Brain microvascular endothelial cell (primary cell): ENCODE results near the gene CD28.

Experiments
- DNase-seq: peaks from one replicate; pipeline ENCODE4 v3.0.0-alpha.2; 2020
- H3K27ac ChIP-seq: fragments of 250-450 bp; sonication (Bioruptor Pico); 2 replicates; pipeline ENCODE4 v1.5.1; 2020; ENCODE audit warnings: mild to moderate bottlenecking, moderate library complexity
- H3K27me3 ChIP-seq: fragments of 250-450 bp; sonication (Bioruptor Pico); replicated peaks from 2 replicates; pipeline ENCODE4 v1.5.1; 2020; ENCODE audit warnings: mild to moderate bottlenecking
- H3K36me3 ChIP-seq: fragments of 250-450 bp; sonication (Bioruptor Pico); replicated peaks from 2 replicates; pipeline ENCODE4 v1.5.1; 2020; ENCODE audit warnings: mild to moderate bottlenecking
- H3K4me3 ChIP-seq: 2 replicates; pipeline ENCODE4 v1.5.1; 2011; ENCODE audit warnings: low read depth, mild to moderate bottlenecking, control low read depth, low read length, moderate library complexity
- in situ Hi-C: cut with HindIII; loops from 2 replicates; pipeline ENCODE4 v1.10.0; 2017; ENCODE audit warnings: low sequenced_read_pairs, low pct_ligation_motif_present
- TF ChIP-seq, protein P1 (sequence below): IDR thresholded peaks from 2 replicates; pipeline ENCODE4 v1.5.1; 2011; ENCODE audit warnings: low read depth, mild to moderate bottlenecking, moderate library complexity, low read length, control low read depth, inconsistent platforms; ENCODE audit errors: missing control alignments

Gene CD28

DNA sequence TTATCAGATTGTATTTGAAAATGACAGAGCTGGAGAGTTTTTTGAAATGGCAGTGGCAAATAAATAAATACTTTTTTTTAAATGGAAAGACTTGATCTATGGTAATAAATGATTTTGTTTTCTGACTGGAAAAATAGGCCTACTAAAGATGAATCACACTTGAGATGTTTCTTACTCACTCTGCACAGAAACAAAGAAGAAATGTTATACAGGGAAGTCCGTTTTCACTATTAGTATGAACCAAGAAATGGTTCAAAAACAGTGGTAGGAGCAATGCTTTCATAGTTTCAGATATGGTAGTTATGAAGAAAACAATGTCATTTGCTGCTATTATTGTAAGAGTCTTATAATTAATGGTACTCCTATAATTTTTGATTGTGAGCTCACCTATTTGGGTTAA, 30.9 kb downstream of the CD28 start:
- no peak overlapping the region for H3K27ac ChIP-seq
- H3K27me3 ChIP-seq, result no peaks in the 10 kb centered on the region
- in situ Hi-C loops, result no loop called here
- no peaks in the 10 kb centered on the region for H3K36me3 ChIP-seq
- DNase-seq, result no peak
- TF ChIP-seq, protein P1, sequence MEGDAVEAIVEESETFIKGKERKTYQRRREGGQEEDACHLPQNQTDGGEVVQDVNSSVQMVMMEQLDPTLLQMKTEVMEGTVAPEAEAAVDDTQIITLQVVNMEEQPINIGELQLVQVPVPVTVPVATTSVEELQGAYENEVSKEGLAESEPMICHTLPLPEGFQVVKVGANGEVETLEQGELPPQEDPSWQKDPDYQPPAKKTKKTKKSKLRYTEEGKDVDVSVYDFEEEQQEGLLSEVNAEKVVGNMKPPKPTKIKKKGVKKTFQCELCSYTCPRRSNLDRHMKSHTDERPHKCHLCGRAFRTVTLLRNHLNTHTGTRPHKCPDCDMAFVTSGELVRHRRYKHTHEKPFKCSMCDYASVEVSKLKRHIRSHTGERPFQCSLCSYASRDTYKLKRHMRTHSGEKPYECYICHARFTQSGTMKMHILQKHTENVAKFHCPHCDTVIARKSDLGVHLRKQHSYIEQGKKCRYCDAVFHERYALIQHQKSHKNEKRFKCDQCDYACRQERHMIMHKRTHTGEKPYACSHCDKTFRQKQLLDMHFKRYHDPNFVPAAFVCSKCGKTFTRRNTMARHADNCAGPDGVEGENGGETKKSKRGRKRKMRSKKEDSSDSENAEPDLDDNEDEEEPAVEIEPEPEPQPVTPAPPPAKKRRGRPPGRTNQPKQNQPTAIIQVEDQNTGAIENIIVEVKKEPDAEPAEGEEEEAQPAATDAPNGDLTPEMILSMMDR, result no peak
- H3K4me3 ChIP-seq, result no peak overlapping the region

DNA sequence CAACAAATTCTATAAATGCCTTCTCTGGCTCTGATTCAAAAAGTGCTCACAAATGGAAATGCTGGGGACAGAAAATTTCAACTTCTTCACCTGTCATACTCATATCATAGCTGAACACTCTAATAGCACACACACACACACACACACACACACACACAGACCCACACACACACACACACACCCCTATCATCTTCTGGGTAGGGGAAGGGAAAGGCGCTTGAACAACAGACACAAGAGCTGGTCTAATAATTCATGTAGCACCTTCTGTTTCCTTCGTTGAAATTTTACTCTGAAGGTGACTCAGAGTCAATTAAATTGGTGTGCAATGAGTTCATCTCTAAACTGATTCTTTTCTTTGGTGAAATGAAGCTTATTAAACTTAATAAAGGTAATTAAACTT, 32.9 kb downstream of the CD28 start:
- TF ChIP-seq, protein P1, result no peak

DNA sequence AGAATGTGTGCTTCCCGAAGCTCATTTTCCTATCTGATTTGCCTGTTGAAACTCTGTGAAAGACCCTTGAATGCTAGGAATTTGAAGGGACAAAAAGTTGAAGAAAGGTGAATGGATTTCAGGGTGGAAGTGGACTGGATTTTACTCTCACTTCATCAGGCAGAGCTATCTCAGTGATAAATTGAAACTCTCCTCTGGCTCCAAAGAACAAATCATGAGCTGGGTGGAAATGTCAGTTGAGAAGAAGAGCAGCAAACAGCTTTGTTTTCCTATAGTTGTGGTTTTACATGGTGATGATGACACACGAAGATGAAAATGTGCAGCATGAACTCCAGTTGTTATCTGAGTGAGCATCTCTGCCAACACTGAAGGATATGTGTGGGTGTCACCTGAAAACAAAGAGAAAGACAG, 34.4 kb downstream of the CD28 start:
- peak; percentile 74 for DNase-seq
- Histone ChIP-seq H3K36me3 (no peaks in the 10 kb centered on the region), H3K4me3 (no peak overlapping the region), H3K27ac (peak overlapping the region; percentile 20), H3K27me3 (no peaks in the 10 kb centered on the region)
- TF ChIP-seq, protein P1, result no peak
- in situ Hi-C loops, result no loop called here

More for the DNA sequence above, 32.9 kb downstream of the CD28 start:
- Histone ChIP-seq H3K36me3 (no peaks in the 10 kb centered on the region), H3K27me3 (no peaks in the 10 kb centered on the region), H3K27ac (no peak overlapping the region), H3K4me3 (no peak overlapping the region)
- DNase-seq, result no peak
- in situ Hi-C loops, result no loop called here

DNA sequence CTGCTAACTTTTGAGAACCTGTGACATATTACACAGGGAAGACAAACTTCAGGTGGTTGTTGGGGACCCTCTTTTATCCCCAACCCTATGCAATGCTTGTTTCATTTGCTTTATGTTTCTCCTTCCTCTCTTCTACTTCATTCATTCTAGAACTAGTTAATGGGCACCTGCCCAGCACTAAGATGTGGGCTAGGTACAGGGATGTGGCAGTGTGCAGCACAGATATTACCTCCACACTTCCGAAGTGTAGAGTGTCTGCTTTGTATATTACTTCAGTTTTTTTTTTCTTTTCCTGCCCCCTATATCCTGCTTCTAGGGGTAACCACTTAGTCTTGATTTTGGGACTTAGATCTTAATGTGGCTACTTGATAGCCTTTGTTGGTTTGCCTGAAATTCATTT, 35.1 kb downstream of the CD28 start:
- in situ Hi-C loops, result no loop called here
- no peak overlapping the region for H3K4me3 ChIP-seq
- no peak for DNase-seq
- no peaks in the 10 kb centered on the region for H3K27me3 ChIP-seq
- TF ChIP-seq, protein P1, result no peak
- no peaks in the 10 kb centered on the region for H3K36me3 ChIP-seq
- peak overlapping the region; percentile 20 for H3K27ac ChIP-seq

DNA sequence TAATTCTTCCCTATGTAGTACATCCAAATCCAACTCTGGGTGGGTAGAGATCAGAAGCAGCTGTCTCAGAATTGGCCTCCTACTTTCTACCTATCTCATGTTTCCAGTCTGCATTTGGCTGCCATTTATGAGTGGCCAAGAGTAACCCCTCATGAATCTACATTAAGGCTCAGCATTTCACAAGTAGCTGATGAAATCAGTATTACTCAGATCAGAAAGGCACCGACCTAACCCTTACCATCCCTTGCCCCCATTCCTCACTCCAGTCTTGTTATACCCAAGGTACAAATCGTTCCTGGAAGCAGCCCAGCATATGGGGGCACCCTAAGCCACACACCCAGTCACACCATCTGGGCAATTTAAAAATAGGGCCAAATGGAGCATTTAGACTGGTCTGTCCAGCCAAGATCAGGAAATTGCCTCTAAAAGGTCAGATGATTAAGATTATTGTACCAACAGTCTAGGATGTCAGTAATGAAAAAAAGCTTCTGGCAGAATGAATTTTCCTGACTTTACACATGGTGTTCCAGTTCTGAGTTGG, 37.1 kb downstream of the CD28 start:
- no peak for DNase-seq
- no peak overlapping the region for H3K4me3 ChIP-seq
- TF ChIP-seq, protein P1, result no peak
- in situ Hi-C loops, result no loop called here
- peak overlapping the region; percentile 29 for H3K27ac ChIP-seq
- no peaks in the 10 kb centered on the region for H3K27me3 ChIP-seq
- H3K36me3 ChIP-seq, result no peaks in the 10 kb centered on the region

DNA sequence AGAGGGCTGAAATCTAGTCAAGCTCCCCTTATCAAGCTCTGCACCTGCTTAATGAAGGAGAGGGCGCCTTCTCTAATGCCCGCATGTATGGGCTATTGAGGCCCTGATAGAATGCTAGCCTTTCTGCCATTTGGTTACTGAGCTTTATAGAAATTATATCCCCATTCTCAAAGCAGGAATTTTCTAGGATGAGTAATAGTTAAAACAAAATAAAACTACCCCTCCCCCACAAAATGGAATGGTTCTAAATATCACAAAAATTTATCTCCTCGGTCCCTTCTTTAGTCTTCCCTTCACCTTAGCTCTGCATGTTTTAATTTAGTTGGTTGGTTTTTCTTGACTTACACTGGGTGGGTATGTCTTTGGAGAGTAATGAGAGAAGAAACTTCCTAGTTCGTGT, 37.7 kb downstream of the CD28 start:
- no peaks in the 10 kb centered on the region for H3K36me3 ChIP-seq
- no peak for DNase-seq
- TF ChIP-seq, protein P1, result no peak
- no peak overlapping the region for H3K4me3 ChIP-seq
- H3K27me3 ChIP-seq, result no peaks in the 10 kb centered on the region
- in situ Hi-C loops, result no loop called here
- H3K27ac ChIP-seq, result peak overlapping the region; percentile 29
